Hypothalamus (tissue), 51 donors: ENCODE data around the gene GLP2R.

Experiments used
- DNase-seq, 51 donors: peaks; one replicate each; lab custom pipeline; 2025; lab: John Stamatoyannopoulos, UW

GLP2R gene

GRCh38 chr17:9897372-9897968 is 71.7 kb downstream of the GLP2R start:
- no peak for DNase-seq

DNA sequence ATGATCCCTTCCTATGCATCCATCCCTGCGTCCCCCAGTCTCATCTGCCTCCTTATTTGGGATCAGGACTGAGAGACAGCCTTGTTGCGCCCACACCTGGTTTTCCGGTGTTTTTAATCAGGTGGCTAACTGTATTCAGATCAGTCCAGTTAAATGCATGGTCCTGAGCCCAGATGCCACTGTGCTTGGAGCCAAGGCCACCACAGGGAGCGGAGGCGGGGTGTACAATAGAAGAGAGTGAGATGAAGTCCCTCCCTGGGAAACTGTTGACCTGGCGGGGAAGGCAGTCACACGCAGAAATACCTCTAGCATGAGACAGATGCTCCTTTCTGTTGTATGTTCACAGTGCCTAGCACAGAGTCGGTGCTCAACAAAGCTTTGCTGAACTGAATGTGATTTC is 73.1 kb downstream of the GLP2R start:
- no peak for DNase-seq

GRCh38 chr17:9899280-9900043 is 73.7 kb downstream of the GLP2R start:
- DNase-seq: no peak

DNA sequence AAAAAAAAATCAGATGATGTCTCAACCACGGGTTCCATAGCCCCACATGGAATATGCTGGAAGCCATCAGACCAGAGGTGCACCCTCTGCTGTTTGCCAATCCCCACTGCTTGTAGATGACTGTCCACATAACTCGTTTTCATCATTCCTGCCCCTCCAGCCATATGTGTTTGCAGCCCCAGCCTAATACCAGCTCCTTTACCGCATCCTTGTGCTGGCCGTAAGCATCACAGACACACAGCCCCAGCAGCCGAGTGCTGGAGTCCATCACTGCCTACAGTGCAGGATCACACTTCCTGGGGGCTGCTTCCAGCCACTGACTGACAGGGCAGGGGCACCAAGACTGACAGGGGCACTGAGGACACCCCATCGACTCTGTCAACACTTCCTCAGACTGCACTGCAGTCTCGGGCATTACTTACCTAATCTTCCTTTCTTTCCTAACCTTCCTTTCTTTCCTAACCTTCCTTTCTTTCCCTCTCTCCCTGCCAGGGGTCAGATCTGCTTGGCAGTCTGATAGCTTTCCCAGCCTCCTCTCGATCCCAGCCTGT is 74.4 kb downstream of the GLP2R start:
- DNase-seq: no peak

DNA sequence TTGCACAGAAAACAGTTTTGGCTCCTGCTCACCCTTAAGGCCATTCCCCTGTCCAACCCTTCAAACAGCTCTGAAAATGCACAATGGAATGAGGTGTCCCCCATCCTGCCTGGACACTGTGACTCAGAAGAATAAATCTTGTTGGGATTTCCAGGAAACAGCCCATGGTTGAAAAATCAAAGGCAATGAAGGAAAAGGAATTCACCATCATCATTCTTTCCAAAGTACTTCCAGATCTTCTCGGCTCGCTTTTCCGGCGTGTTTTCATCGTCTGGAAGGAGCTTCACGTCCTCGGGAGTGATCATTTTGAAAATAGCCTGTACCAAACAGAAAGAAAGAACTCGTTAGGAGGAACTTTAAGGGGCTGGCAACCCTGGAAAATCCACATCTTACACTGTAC is 75.1 kb downstream of the GLP2R start:
- DNase-seq: no peak

DNA sequence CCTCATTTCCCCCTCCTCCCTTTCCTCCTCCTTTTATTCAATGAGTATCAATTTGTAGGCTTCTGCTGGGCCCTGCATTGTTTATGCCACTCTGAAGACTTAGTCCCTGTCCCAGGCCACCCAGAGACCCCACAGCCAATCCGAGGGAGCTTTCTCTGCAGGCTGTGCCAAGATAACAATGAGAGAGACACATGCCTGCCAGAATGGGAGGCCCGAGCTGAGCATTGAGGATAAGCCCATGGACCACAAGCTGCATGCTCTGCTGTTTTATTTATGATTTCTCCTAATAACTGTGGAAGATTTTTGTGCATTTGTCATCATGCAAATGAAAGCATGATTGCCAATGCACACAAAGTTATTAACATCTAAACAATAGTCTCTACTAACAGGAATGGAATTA is 76.4 kb downstream of the GLP2R start:
- no peak for DNase-seq

GRCh38 chr17:9904277-9905077 is 78.8 kb downstream of the GLP2R start:
- DNase-seq: no peak

- no peak for DNase-seq
These were observed 79.3 kb downstream of the GLP2R start, which contains the start of gene RCVRN for GRCh38 chr17:9905078-9905415. RCVRN (minus strand) TSS chr17:9905271; CDS start chr17:9905180, 91 bp downstream.

- DNase-seq: peak in 19 of 51 donors; percentile 2 to 56 (median 15)
These were observed 80.2 kb downstream of the GLP2R start for GRCh38 chr17:9905902-9906301.

DNA sequence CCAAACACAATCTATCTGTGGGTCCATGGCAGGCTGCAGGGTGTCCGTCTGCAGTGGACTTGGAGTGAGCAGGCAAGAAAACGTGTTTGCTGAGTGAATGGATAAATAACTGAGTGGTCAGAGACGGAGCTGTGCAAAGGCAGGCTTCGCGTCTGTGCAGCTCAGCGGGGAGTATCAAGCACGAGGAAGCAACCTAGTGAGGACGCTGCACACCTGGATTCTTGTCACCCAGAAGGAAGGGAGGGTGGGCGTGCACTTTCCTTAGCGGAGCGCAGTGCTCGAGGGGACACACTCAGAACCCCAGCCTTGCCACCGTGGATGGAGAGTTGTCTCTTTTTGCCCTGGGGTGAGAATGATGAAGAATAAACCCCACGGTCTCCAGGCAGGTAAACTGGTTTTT is 80.9 kb downstream of the GLP2R start:
- DNase-seq: no peak

DNA sequence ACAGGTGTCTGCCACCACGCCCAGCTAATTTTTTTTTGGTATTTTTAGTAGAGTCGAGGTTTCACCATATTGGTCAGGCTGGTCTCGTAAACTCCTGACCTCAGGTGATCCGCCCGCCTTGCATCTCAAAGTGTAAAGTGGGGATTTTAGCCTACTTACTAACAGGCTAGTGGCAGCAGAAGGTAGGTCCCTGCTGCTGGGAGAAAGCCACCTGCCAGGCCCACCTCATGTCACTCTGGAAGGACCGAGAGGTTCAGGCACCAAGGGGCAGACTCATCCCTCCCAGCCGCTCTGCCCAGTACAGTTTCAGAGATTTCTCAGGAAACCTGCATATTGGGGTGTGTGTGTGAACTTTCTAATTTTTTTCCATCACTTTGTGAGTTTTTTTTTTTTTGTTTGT is 81.4 kb downstream of the GLP2R start:
- DNase-seq: no peak

GRCh38 chr17:9907883-9908648 is 82.3 kb downstream of the GLP2R start:
- no peak for DNase-seq

GRCh38 chr17:9908649-9909042 is 82.9 kb downstream of the GLP2R start:
- no peak for DNase-seq

DNA sequence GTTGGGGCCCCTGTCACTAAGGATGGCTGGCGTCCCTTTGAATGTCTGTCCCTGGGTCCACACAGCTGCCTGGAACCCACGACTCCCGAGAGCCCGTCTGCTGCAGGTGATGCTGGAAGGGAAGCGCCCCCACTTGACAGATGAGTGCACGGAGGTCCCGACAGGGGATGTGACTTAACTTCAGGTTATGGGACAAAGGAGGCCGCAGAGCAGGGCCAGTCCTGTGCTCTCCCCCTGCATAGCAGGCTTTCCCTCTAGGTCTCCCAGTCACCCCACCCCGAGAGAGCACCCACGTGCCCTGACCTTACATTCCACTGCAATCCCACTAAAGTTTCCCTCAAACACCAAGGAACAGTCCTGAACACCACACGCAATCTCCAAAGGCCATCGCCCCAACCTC is 85.4 kb downstream of the GLP2R start:
- DNase-seq: no peak

- DNase-seq: peak in 1 of 51 donors; percentile 37
These were observed 86.7 kb downstream of the GLP2R start for GRCh38 chr17:9912121-9913099.

- no peak for DNase-seq
These were observed 87.8 kb downstream of the GLP2R start for GRCh38 chr17:9913476-9913875.

DNA sequence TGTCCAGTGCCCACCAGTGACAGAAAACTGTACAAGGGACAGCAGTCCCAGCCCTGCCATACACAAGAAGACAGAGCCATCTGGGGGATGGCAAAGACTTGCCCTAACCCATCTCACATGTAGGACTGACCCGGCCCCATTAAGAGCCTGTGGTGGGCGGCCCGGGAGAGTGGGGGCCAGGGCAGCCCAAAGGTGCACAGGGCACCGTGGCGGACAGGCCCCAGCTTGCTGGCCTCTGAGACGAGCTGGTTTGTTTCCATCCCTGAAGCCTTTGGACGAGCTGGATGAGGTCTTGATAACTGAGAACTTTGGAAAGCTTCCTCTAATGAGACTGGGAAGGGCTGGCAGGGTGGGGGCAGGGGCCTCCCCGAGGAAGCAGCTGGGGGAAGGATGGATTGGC is 90.4 kb downstream of the GLP2R start:
- no peak for DNase-seq

GRCh38 chr17:9917131-9917530 is 91.4 kb downstream of the GLP2R start:
- DNase-seq: no peak

DNA sequence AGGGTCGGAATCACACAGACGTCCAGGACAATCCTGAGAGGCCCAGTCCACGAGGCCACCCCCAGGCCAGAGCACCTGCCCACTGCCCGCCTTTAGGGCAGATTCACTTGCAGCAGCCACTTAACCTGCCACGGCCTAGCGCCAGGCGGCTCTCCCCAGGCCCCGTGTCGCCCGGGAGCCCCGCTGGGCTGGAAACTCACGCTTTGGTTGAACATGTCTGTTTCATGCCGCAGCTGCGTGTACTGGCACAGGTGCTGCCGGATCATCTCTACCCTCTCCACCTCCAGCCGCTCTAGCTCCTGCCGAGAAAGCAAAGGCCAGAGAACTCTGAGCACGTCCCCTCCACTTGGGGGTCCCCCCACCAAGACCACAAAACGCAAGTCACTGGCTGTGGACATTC is 92.1 kb downstream of the GLP2R start:
- DNase-seq: no peak
